ENCODE results near the gene NIT1. TPM values are rescaled to one million over a fixed set of nuclear protein-coding genes. Genes with fewer than 3 reads are reported as not detected.

NIT1 gene
- total and polyA plus RNA-seq, 2 of the 8 experiments (the other 6 are each of a cell fraction or from before 2014, with no cell fraction given): 33.0 to 40.4 TPM

GRCh38 chr1:161111117-161111516 lies 6.8 kb upstream of the NIT1 start:
- Histone ChIP-seq H3K23ac (ENCODE audit: insufficient read length) (no peak overlapping the region), H3K4ac (replicated peaks; ENCODE audit: insufficient read length, low read depth, low read length) (no peak overlapping the region), H2BK5ac (ENCODE audit: low read depth, low read length) (no peak overlapping the region), H4K5ac (ENCODE audit: insufficient read length, low read depth, low read length) (no peak overlapping the region), H2BK15ac (ENCODE audit: low read length) (no peak overlapping the region), H3K23me2 (ENCODE audit: low read depth, low read length) (no peaks in the 10 kb centered on the region), H3K9ac (replicated peaks in 1 of 4; ENCODE audit: extremely low read depth in 1 of 4, low read depth in 3 of 4, low read length in 3 of 4) (no peak overlapping the region), H3K79me1 (ENCODE audit: low read depth, low read length) (peaks cover 6% of the 10 kb centered on the region), H4K91ac (replicated peaks; ENCODE audit: insufficient read length, low read length) (no peak overlapping the region), H3K4me3 (ENCODE audit: extremely low read depth in 1 of 4, insufficient read depth in 2 of 4, low read depth in 3 of 4, low read length in 4 of 4) (no peak overlapping the region), H2BK20ac (ENCODE audit: low read length) (no peak overlapping the region), H2AK5ac (ENCODE audit: low read depth, low read length) (no peak overlapping the region), H4K8ac (ENCODE audit: extremely low read depth, insufficient read depth, low read length) (no peak overlapping the region), H4K20me1 (replicated peaks in 1 of 2; ENCODE audit: control insufficient read depth in 1 of 2, insufficient read depth in 2 of 2, low read length in 2 of 2) (peaks cover 0 to 1% of the 10 kb centered on the region in 2 experiments), H3K79me2 (ENCODE audit: control insufficient read depth in 1 of 2, insufficient read depth in 2 of 2, low read length in 2 of 2) (peaks cover 4 to 57% of the 10 kb centered on the region in 2 experiments; a peak in 3 of 4 replicates), H2BK120ac (replicated peaks; ENCODE audit: low read depth, low read length) (no peak overlapping the region), H3K9me3 (ENCODE audit: insufficient read depth in 2 of 2, low read depth in 1 of 2, low read length in 1 of 2) (no peaks in the 10 kb centered on the region), H3K4me2 (ENCODE audit: insufficient read depth in 1 of 2, low read depth in 2 of 2, low read length in 2 of 2) (no peak overlapping the region), H2BK12ac (ENCODE audit: low read depth, low read length) (no peak overlapping the region), H3K36me3 (ENCODE audit: control insufficient read depth in 2 of 4, insufficient read depth in 4 of 4, low read length in 3 of 4) (peaks cover 0 to 3% (median 0%) of the 10 kb centered on the region in 4 experiments; a peak in 1 of 8 replicates), H3K56ac (replicated peaks; ENCODE audit: insufficient read length, low read depth, low read length) (no peak overlapping the region), H3K18ac (ENCODE audit: extremely low read depth, low read length) (no peak overlapping the region), H3K27ac (ENCODE audit: low read depth, low read length) (no peak overlapping the region), H2AFZ (ENCODE audit: low read length) (no peak overlapping the region), H3K4me1 (replicated peaks in 1 of 4; ENCODE audit: control insufficient read depth in 3 of 4, insufficient read depth in 4 of 4, low read length in 3 of 4) (no peaks in the 10 kb centered on the region), H3K14ac (ENCODE audit: insufficient read length) (no peak overlapping the region), H3K27me3 (replicated peaks in 1 of 4; ENCODE audit: control insufficient read depth in 3 of 4, extremely low read depth in 1 of 4, insufficient read depth in 3 of 4, low read length in 3 of 4) (no peaks in the 10 kb centered on the region)
- ChIA-PET CTCF (ENCODE audit: partially characterized antibody) (no interaction called here), POLR2A (ENCODE audit: partially characterized antibody) (no interaction called here)
- DNase-seq (ENCODE audit: low read depth in 1 of 2, low spot score in 2 of 2): no peak
- FAIRE-seq: no peak
- 90% methylated on average over 3 of the region's 3 CpGs; no CpG with 5 or more reads in 1 of the 2 experiments for WGBS, 2 experiments (ENCODE audit: extremely low coverage in 1 of 2, insufficient coverage in 1 of 2, insufficient read length in 1 of 2, insufficient replicate concordance in 2 of 2, low coverage in 1 of 2, low lambda C conversion rate in 2 of 2, missing lambda C conversion rate in 1 of 2)
- TF ChIP-seq ZNF274 (IDR thresholded peaks at IDR 0.05; ENCODE audit: borderline replicate concordance, extremely low read depth, low read length) (no peak), EP300 (IDR thresholded peaks at IDR 0.05; ENCODE audit: borderline replicate concordance in 1 of 2, low read depth in 2 of 2, low read length in 2 of 2) (no peak), YY1 (IDR thresholded peaks at IDR 0.05; ENCODE audit: low read depth, low read length) (no peak), ASH2L (IDR thresholded peaks at IDR 0.05; ENCODE audit: low read length) (no peak), RNF2 (IDR thresholded peaks at IDR 0.05; ENCODE audit: borderline replicate concordance, low read depth, low read length, missing control alignments, poor library complexity, severe bottlenecking) (no peak), E2F6 (IDR thresholded peaks at IDR 0.05) (no peak), SP4 (IDR thresholded peaks at IDR 0.05; ENCODE audit: low read length) (no peak), TAF7 (optimal IDR thresholded peaks at IDR 0.05; ENCODE audit: borderline replicate concordance, low read depth, low read length) (no peak), HDAC6 (IDR thresholded peaks at IDR 0.05; ENCODE audit: low read depth, low read length) (no peak), GTF2F1 (IDR thresholded peaks at IDR 0.05; ENCODE audit: borderline replicate concordance, low read depth, low read length) (no peak)

All from H1 (cell line).